ENCODE results near the gene BLOC1S2. TPM values are rescaled to one million over a fixed set of nuclear protein-coding genes. Genes with fewer than 3 reads are reported as not detected.

BLOC1S2 gene
- 10 to 100 TPM; 40.5 to 47.3 TPM for total RNA-seq

GRCh38 chr10:100286051-100287033 is at the start of gene BLOC1S2:
Gene BLOC1S2 (minus strand): TSS chr10:100286680. CDS start chr10:100286659, 21 bp downstream.
- H3K27ac Mint-ChIP-seq = peak within 1 kb of the TSS; percentile 91 to 99
- no peaks in the 10 kb centered on the region for H3K9me3 Mint-ChIP-seq
- ATAC-seq (peak; percentile 97 to 98), DNase-seq (ENCODE audit: low spot score) (peak; percentile 92)
- H3K4me3 Mint-ChIP-seq = peak within 1 kb of the TSS; percentile 100
- peaks cover 24 to 28% of the 10 kb centered on the region in 2 donors for H3K4me1 Mint-ChIP-seq (ENCODE audit: low read depth in 2 of 2)
- H3K36me3 Mint-ChIP-seq = peaks cover 11% of the 10 kb centered on the region
- H3K27me3 Mint-ChIP-seq = no peaks in the 10 kb centered on the region

GRCh38 chr10:100334762-100335161 is 48.3 kb upstream of the BLOC1S2 start:
- no peaks in the 10 kb centered on the region for H3K36me3 Mint-ChIP-seq
- no peak for ATAC-seq

GRCh38 chr10:100333661-100334440 is 47.4 kb upstream of the BLOC1S2 start:
- no peaks in the 10 kb centered on the region for H3K4me1 Mint-ChIP-seq (ENCODE audit: low read depth in 2 of 2)
- DNase-seq (ENCODE audit: low spot score) (no peak), ATAC-seq (no peak)
- no peaks in the 10 kb centered on the region for H3K9me3 Mint-ChIP-seq
- no peak overlapping the region for H3K27ac Mint-ChIP-seq
- no peaks in the 10 kb centered on the region for H3K36me3 Mint-ChIP-seq
- no peak overlapping the region for H3K4me3 Mint-ChIP-seq
- H3K27me3 Mint-ChIP-seq = peaks cover 21 to 25% of the 10 kb centered on the region in 2 donors

More at GRCh38 chr10:100334762-100335161, 48.3 kb upstream of the BLOC1S2 start:
- no peak overlapping the region for H3K27ac Mint-ChIP-seq
- DNase-seq (ENCODE audit: low spot score) = no peak
- peaks cover 21 to 22% of the 10 kb centered on the region in 2 donors for H3K27me3 Mint-ChIP-seq
- no peaks in the 10 kb centered on the region for H3K4me1 Mint-ChIP-seq (ENCODE audit: low read depth in 2 of 2)
- no peak overlapping the region for H3K4me3 Mint-ChIP-seq
- no peaks in the 10 kb centered on the region for H3K9me3 Mint-ChIP-seq

GRCh38 chr10:100333106-100333505 is 46.6 kb upstream of the BLOC1S2 start:
- Mint-ChIP-seq H3K36me3 (no peaks in the 10 kb centered on the region), H3K27me3 (peaks cover 25% of the 10 kb centered on the region in 2 donors), H3K9me3 (no peaks in the 10 kb centered on the region), H3K4me3 (no peak overlapping the region), H3K4me1 (ENCODE audit: low read depth in 2 of 2) (no peaks in the 10 kb centered on the region), H3K27ac (no peak overlapping the region)
- ATAC-seq (no peak), DNase-seq (ENCODE audit: low spot score) (no peak)

GRCh38 chr10:100330079-100330478 is 43.6 kb upstream of the BLOC1S2 start, which contains the start of gene PKD2L1:
Gene PKD2L1 (minus strand): TSS chr10:100330228. CDS start chr10:100330103, 125 bp downstream.
- Mint-ChIP-seq H3K4me3 (no peak within 1 kb of the TSS), H3K27me3 (peaks cover 35 to 36% of the 10 kb centered on the region in 2 donors), H3K9me3 (no peaks in the 10 kb centered on the region), H3K36me3 (no peaks in the 10 kb centered on the region), H3K27ac (no peak within 1 kb of the TSS), H3K4me1 (ENCODE audit: low read depth in 2 of 2) (peaks cover 3 to 5% of the 10 kb centered on the region in 2 donors)
- ATAC-seq = peak in 1 of 2 donors; percentile 22
- no peak for DNase-seq (ENCODE audit: low spot score)

- peaks cover 3 to 5% of the 10 kb centered on the region in 2 donors for H3K4me1 Mint-ChIP-seq (ENCODE audit: low read depth in 2 of 2)
- no peak for DNase-seq (ENCODE audit: low spot score)
- no peak overlapping the region for H3K27ac Mint-ChIP-seq
- no peaks in the 10 kb centered on the region for H3K9me3 Mint-ChIP-seq
- H3K4me3 Mint-ChIP-seq = no peak overlapping the region
- no peak for ATAC-seq
- H3K36me3 Mint-ChIP-seq = no peaks in the 10 kb centered on the region
- H3K27me3 Mint-ChIP-seq = peaks cover 30 to 40% of the 10 kb centered on the region in 2 donors
Observed at GRCh38 chr10:100328198-100328597, 41.7 kb upstream of the BLOC1S2 start.

GRCh38 chr10:100327718-100328009 is 41.2 kb upstream of the BLOC1S2 start:
- H3K36me3 Mint-ChIP-seq = no peaks in the 10 kb centered on the region
- no peak overlapping the region for H3K27ac Mint-ChIP-seq
- H3K4me1 Mint-ChIP-seq (ENCODE audit: low read depth in 2 of 2) = peaks cover 3 to 5% of the 10 kb centered on the region in 2 donors
- no peaks in the 10 kb centered on the region for H3K9me3 Mint-ChIP-seq
- no peak for DNase-seq (ENCODE audit: low spot score)
- no peak for ATAC-seq
- H3K4me3 Mint-ChIP-seq = no peak overlapping the region
- H3K27me3 Mint-ChIP-seq = peaks cover 25 to 35% of the 10 kb centered on the region in 2 donors

- peak; percentile 63 to 72 for ATAC-seq
- DNase-seq (ENCODE audit: low spot score) = no peak
- H3K27ac Mint-ChIP-seq = no peak overlapping the region
- H3K4me1 Mint-ChIP-seq (ENCODE audit: low read depth in 2 of 2) = peaks cover 3 to 5% of the 10 kb centered on the region in 2 donors
- H3K9me3 Mint-ChIP-seq = no peaks in the 10 kb centered on the region
- no peak overlapping the region for H3K4me3 Mint-ChIP-seq
- peaks cover 25 to 30% of the 10 kb centered on the region in 2 donors for H3K27me3 Mint-ChIP-seq
- H3K36me3 Mint-ChIP-seq = no peaks in the 10 kb centered on the region
Observed at GRCh38 chr10:100327007-100327717, 40.7 kb upstream of the BLOC1S2 start.

GRCh38 chr10:100325158-100325557 is 38.7 kb upstream of the BLOC1S2 start:
- Mint-ChIP-seq H3K4me1 (ENCODE audit: low read depth in 2 of 2) (peaks cover 3 to 5% of the 10 kb centered on the region in 2 donors), H3K36me3 (no peaks in the 10 kb centered on the region), H3K27me3 (peaks cover 20 to 21% of the 10 kb centered on the region in 2 donors), H3K27ac (no peak overlapping the region), H3K4me3 (no peak overlapping the region), H3K9me3 (no peaks in the 10 kb centered on the region)
- ATAC-seq = no peak
- no peak for DNase-seq (ENCODE audit: low spot score)

GRCh38 chr10:100319707-100320402 is 33.4 kb upstream of the BLOC1S2 start:
- DNase-seq (ENCODE audit: low spot score) (no peak), ATAC-seq (no peak)
- Mint-ChIP-seq H3K4me1 (ENCODE audit: low read depth in 2 of 2) (no peaks in the 10 kb centered on the region), H3K36me3 (no peaks in the 10 kb centered on the region), H3K9me3 (no peaks in the 10 kb centered on the region), H3K27me3 (peaks cover 28 to 29% of the 10 kb centered on the region in 2 donors), H3K27ac (no peak overlapping the region), H3K4me3 (no peak overlapping the region)

- no peaks in the 10 kb centered on the region for H3K9me3 Mint-ChIP-seq
- no peaks in the 10 kb centered on the region for H3K4me1 Mint-ChIP-seq (ENCODE audit: low read depth in 2 of 2)
- ATAC-seq = no peak
- H3K36me3 Mint-ChIP-seq = no peaks in the 10 kb centered on the region
- H3K27ac Mint-ChIP-seq = no peak overlapping the region
- no peak overlapping the region for H3K4me3 Mint-ChIP-seq
- H3K27me3 Mint-ChIP-seq = peaks cover 34 to 37% of the 10 kb centered on the region in 2 donors
- no peak for DNase-seq (ENCODE audit: low spot score)
Observed at GRCh38 chr10:100318207-100318606, 31.7 kb upstream of the BLOC1S2 start.

GRCh38 chr10:100315615-100316014 is 29.1 kb upstream of the BLOC1S2 start:
- Mint-ChIP-seq H3K4me1 (ENCODE audit: low read depth in 2 of 2) (no peaks in the 10 kb centered on the region), H3K27ac (no peak overlapping the region), H3K36me3 (no peaks in the 10 kb centered on the region), H3K27me3 (peaks cover 53 to 61% of the 10 kb centered on the region in 2 donors), H3K9me3 (no peaks in the 10 kb centered on the region), H3K4me3 (no peak overlapping the region)
- ATAC-seq = no peak
- DNase-seq (ENCODE audit: low spot score) = no peak

GRCh38 chr10:100311298-100311697 is 24.8 kb upstream of the BLOC1S2 start:
- H3K4me1 Mint-ChIP-seq (ENCODE audit: low read depth in 2 of 2) = no peaks in the 10 kb centered on the region
- DNase-seq (ENCODE audit: low spot score) = no peak
- no peaks in the 10 kb centered on the region for H3K9me3 Mint-ChIP-seq
- no peak overlapping the region for H3K4me3 Mint-ChIP-seq
- no peak overlapping the region for H3K27ac Mint-ChIP-seq
- peaks cover 42 to 61% of the 10 kb centered on the region in 2 donors for H3K27me3 Mint-ChIP-seq
- H3K36me3 Mint-ChIP-seq = no peaks in the 10 kb centered on the region
- ATAC-seq = no peak

Measured in natural killer cell treated with Interleukin-12 subunit alpha and Interleukin-12 subunit beta and Interleukin-15 and Interleukin-18, amount 100 ng/mL, for 72 hours (primary cell).